Activated CD4-positive, CD25-positive, alpha-beta regulatory T cell treated with anti-CD3 and anti-CD28 coated beads, Interleukin-2, amount 50 U/mL, for 72 hours (primary cell): ENCODE data around the gene OTX2.

ENCODE experiments used
- DNase-seq: peaks from one replicate; pipeline ENCODE4 v3.0.0; 2021

The OTX2 gene

GRCh38 chr14:56794557-56795283 is 15.6 kb downstream of the OTX2 start:
- no peak for DNase-seq

- no peak for DNase-seq
Observed at GRCh38 chr14:56794088-56794556, 16.2 kb downstream of the OTX2 start.

- no peak for DNase-seq
Observed at GRCh38 chr14:56789955-56790354, 20.3 kb downstream of the OTX2 start.

DNA sequence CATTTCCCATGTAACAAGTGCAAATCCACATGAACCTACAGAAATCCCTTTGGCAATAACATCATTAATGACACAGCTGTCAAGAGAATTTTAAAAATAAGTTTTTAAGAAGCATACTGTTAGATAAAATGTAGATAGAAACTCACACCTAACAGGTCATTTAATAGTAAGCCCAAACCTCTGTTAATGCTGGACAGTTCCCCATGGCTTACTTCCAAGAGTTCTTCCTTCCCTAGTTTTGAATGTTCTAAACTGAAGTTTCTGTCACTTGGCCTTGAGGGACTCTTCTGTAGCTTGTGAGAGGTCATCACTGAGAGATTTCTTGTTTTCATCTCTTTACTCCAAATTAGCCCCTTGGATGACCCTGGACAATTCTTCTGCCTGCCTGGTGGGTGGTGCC is 22.7 kb downstream of the OTX2 start:
- no peak for DNase-seq

DNA sequence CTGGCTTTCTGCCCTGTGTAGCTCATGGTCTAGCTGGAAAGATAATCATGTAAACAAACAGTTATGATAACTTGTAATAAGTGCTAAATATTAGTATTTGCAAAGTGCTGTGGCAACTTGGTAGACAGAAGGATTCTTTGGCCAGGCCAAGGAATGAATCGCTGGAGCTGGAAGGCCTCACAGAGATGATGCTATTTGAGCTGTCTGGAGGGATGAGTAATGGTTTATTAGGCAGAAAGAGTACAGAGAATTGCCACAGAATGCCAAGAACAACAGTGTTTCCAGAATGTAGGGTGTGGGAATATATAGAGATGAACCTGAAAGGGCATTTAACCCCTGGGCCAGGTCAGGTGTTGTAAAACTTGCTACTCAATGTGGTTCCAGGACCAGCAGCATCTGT is 27.6 kb downstream of the OTX2 start:
- no peak for DNase-seq

DNA sequence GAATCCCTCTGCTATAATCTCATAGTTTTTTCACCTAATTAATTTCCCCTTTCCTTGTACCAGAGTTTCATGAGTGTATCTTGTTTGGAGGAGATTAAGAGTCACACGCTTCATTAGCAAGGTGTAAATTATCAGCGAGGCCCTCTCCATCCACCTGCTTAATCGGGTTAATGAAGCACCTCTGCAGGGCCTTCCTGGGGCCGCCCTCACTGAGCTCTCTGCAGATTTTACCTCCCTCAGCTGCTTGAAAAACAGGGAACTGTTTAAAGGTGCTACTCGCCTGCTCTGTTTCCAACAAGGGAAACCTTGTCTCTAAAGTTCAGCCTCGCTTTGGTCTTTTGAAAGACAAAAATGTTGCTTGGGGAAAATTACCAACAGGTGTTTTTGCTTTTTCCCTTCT is 35.8 kb downstream of the OTX2 start:
- no peak for DNase-seq

DNA sequence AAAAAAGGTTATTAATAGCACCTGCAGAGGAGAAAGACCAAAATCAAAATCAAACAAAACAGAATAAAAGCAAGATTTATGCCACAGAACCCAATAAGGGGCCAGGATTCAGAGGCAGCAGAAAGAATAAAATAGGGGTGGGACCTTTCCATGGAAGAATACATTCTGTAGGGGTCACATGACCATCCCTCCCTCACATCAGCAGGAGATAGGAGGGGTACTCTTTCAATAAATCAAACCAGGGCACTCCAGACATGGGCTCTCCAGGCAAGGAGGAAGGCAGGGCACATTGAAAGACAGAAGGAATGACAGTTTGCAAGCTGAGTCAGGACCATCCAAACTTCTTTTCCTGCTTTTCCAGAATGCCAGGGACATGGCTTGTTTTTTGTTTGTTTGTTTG is 39.8 kb downstream of the OTX2 start:
- DNase-seq = no peak

DNA sequence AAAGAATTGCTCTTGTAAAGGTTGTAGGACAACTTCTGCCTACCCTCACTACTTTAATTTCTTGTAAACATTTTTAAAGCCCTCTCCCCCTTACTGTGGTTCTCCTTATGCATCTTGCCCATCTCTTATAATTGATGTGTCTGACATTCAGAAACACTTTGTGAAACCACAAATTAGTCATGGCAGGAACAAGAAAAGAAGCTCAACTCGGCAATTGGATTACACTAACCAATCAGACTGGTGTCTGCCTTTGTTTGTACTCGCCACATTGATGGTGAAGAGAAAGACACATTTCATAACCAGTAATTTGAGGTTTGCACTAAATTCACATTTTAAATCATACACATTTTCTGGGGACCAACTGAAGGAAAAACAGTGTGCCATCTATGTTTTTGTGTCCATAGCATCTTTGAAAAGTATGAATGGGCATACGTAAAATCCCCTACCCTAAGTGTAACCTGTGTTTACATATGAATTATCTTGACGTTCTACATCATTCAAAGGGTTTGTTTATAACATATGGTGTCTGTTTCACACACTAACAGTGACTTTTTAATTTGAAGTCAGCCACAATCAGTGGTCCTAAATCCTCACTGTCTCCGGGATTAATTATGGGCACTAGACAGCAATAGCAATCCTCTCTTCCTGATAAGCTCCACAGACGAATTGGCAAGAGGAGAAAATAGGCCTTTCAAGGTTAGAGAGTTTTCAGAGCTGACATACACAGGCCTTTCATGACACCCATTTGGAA is 49.9 kb downstream of the OTX2 start:
- no peak for DNase-seq

DNA sequence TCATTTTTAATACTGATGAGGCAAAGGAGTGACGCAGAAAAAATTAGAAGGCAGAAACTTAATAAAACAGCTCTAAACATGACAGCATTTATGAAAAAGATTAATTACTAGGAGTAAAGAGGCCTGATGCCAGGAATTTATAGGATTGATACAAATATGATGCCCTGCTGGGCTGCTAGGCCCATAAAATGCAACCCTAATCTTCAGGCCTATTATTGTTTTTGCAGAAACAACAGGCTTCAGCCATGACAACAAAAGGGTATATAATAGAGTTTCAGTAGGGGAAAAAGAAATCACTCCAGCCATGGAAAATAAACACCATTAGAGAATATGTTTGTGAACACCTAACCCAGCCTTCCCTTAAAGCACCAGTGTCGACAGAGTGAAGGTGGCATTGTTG is 50.6 kb downstream of the OTX2 start:
- no peak for DNase-seq

DNA sequence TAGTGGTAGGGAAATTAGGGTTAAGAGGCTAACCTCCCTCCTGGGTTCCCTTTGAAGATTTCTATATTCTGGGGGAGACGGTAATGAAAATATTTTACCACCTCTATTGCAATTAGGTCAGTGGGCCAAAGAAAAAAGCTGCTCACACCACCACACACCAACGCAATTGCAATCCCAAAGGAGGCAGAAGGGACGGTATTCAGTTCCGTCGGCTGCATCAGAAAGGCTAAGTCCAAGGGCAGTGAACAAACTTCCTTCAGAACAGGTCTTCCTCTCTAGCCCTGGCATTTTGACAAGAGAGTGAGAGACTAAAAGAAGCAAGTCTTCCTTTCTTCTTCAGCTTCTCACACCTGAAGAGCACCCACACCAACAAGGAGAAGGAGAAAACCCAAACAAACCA is 51.2 kb downstream of the OTX2 start:
- DNase-seq = no peak

GRCh38 chr14:56754921-56755320 is 55.4 kb downstream of the OTX2 start:
- no peak for DNase-seq

DNA sequence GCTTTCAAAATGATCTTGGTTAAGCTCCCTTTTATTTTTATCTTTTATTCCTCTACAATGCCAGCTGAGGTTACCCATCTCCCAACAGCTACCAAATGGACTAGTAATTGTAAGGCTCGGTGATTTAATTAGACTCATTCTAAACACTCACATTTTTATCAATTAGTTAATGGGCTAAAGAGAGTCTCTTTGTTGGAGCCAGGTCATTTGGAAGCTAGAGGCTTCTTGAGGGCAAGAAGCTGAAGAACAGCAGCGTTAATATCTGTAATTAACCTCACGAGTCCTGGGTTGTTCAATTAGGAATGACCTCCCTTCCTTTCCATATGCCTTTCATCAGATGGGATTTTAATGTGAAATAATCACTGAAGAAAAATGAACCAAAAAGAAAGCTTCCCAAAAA is 56.9 kb downstream of the OTX2 start:
- no peak for DNase-seq

- DNase-seq = no peak
Observed at GRCh38 chr14:56752428-56752827, 57.9 kb downstream of the OTX2 start.

- DNase-seq = no peak
Observed at GRCh38 chr14:56751471-56751870, 58.8 kb downstream of the OTX2 start.
